K562 (cell line): ENCODE results near the gene XKR7. TPM values are rescaled to one million over a fixed set of nuclear protein-coding genes. Genes with fewer than 3 reads are reported as not detected.

Experiments used
- ATAC-seq: fragments of 200-7000 bp; cut with Tn5 transposase; 3 replicates; pipeline ENCODE4 v1.9.1; 2020; ENCODE audit warnings: moderate library complexity
- BruUV-seq: library from RNA; stranded (reverse); fragments of 400-500 nt; replicated peaks from 2 replicates; lab custom pipeline; 2021; lab: Mats Ljungman, UMichigan
- CTCF ChIA-PET: fragments of 300-600 bp; formaldehyde crosslinking; extraction: SDS; loops from one replicate; lab custom pipeline; 2021; ENCODE audit warnings: low intra/inter-chr PET ratio; lab: Yijun Ruan, JAX
- POLR2A ChIA-PET: fragments of 300-600, 350-650 bp; sonication (Branson Sonifier 250); formaldehyde crosslinking; extraction: SDS; loops from one replicate; lab custom pipeline; 2021; ENCODE audit warnings: antibody characterized with exemption, inconsistent platforms; lab: Yijun Ruan, JAX
- DNase-seq, 4 experiments: peaks; one replicate each; pipeline versions ENCODE4 v3.0.0 to v3.0.0-alpha.2; 2011 to 2018; ENCODE audit warnings: low spot score in 3 of 4, mixed read lengths in 3 of 4; ENCODE audit errors: extremely low read depth in 1 of 4
- FAIRE-seq: peaks from 2 replicates; lab custom pipeline; 2011; peaks lifted over from hg19 to GRCh38; lab: Jason Lieb, UNC
- H2AFZ ChIP-seq: 2 replicates; pipeline ENCODE4 v1.6.0; 2011; ENCODE audit warnings: low read depth, low read length, control low read depth, inconsistent platforms
- H3K27ac ChIP-seq: fragments of 200-600 bp; 3 replicates; pipeline ENCODE4 v1.8.0; 2011; ENCODE audit warnings: low read depth, mild to moderate bottlenecking, control low read depth, inconsistent platforms, low read length, moderate library complexity, mixed read lengths; ENCODE audit errors: extremely low read depth
- H3K27me3 ChIP-seq, 2 experiments: fragments of 300-600 bp in 1 of 2; 2 replicates in 1 of 2; 3 replicates in 1 of 2; pipeline versions ENCODE4 v1.6.0 to v1.8.0; 2011; ENCODE audit warnings: inconsistent platforms in 2 of 2, low read length in 2 of 2, mild to moderate bottlenecking in 1 of 2, mixed read lengths in 1 of 2, moderate library complexity in 1 of 2; ENCODE audit not compliant: control insufficient read depth in 2 of 2, insufficient read depth in 2 of 2
- H3K36me3 ChIP-seq: fragments of 300-600 bp; 3 replicates; pipeline ENCODE4 v1.8.0; 2011; ENCODE audit warnings: mild to moderate bottlenecking, low read length, inconsistent platforms; ENCODE audit not compliant: control insufficient read depth, insufficient read depth
- H3K4me1 ChIP-seq, 2 experiments: fragments of 200-600 bp in 1 of 2; replicated peaks in 1 of 2; 2 replicates in 1 of 2; 3 replicates in 1 of 2; pipeline versions ENCODE4 v1.5.1 to v1.8.0; 2011; ENCODE audit warnings: inconsistent platforms in 2 of 2, low read length in 2 of 2, mild to moderate bottlenecking in 1 of 2, mixed read lengths in 1 of 2, moderate library complexity in 1 of 2; ENCODE audit not compliant: control insufficient read depth in 2 of 2, insufficient read depth in 2 of 2
- H3K4me2 ChIP-seq: 2 replicates; pipeline ENCODE4 v1.6.1; 2011; ENCODE audit warnings: low read length, control low read depth, inconsistent platforms, mixed read lengths; ENCODE audit not compliant: insufficient read depth
- H3K4me3 ChIP-seq: fragments of 200-600 bp; sonication (generic), shearing (Covaris generic); 2 replicates; pipeline ENCODE4 v1.5.1; 2016; ENCODE audit warnings: control low read depth, inconsistent platforms
- H3K79me2 ChIP-seq: fragments of 200-600 bp; 3 replicates; pipeline ENCODE4 v1.8.0; 2011; ENCODE audit warnings: low read length, inconsistent platforms; ENCODE audit not compliant: control insufficient read depth, insufficient read depth
- H3K9ac ChIP-seq, 2 experiments: 2 replicates each; pipeline versions ENCODE4 v1.6.0 to v1.6.1; 2011; ENCODE audit warnings: low read depth in 2 of 2, low read length in 2 of 2, control low read depth in 1 of 2, inconsistent platforms in 1 of 2, mild to moderate bottlenecking in 1 of 2, mixed read lengths in 1 of 2; ENCODE audit not compliant: insufficient read depth in 1 of 2
- H3K9me1 ChIP-seq: one replicate; pipeline ENCODE4 v1.6.0; 2011; ENCODE audit warnings: inconsistent platforms, mild to moderate bottlenecking, low read length, moderate library complexity; ENCODE audit not compliant: control insufficient read depth, insufficient read depth
- H3K9me3 ChIP-seq: replicated peaks from 2 replicates; pipeline ENCODE4 v1.5.1; 2011; ENCODE audit warnings: low read depth, low read length, inconsistent platforms; ENCODE audit not compliant: control insufficient read depth, insufficient read depth
- H4K20me1 ChIP-seq: replicated peaks from 2 replicates; pipeline ENCODE4 v1.6.1; 2011; ENCODE audit warnings: low read length, inconsistent platforms, mixed read lengths; ENCODE audit not compliant: control insufficient read depth, insufficient read depth
- MAZ ChIP-seq, 2 experiments: fragments of 450-650 bp in 1 of 2; sonication (generic) in 1 of 2; formaldehyde crosslinking; IDR thresholded peaks in 1 of 2; conservative IDR thresholded peaks in 1 of 2; 2 replicates each; pipeline versions ENCODE4 v1.4.0 to v1.5.0; 2020; ENCODE audit warnings: mild to moderate bottlenecking in 1 of 2, missing genetic modification reagents in 1 of 2
- MED1 ChIP-seq: sonication (generic); formaldehyde crosslinking; IDR thresholded peaks from 2 replicates; pipeline ENCODE4 v1.8.1; 2023; ENCODE audit warnings: missing genetic modification reagents, borderline replicate concordance
- RBM15 ChIP-seq: fragments of 200-400 bp; formaldehyde crosslinking; IDR thresholded peaks from 2 replicates; pipeline ENCODE4 v1.6.1; 2018; ENCODE audit warnings: mild to moderate bottlenecking, low read length, moderate library complexity; ENCODE audit not compliant: insufficient read depth
- SIRT6 ChIP-seq: IDR thresholded peaks from one replicate; pipeline ENCODE4 v1.6.1; 2012; ENCODE audit warnings: low read depth, mild to moderate bottlenecking, control low read depth, inconsistent platforms, low read length, moderate library complexity
- TAF15 ChIP-seq: fragments of 200-400 bp; formaldehyde crosslinking; IDR thresholded peaks from 2 replicates; pipeline ENCODE4 v1.6.1; 2017; ENCODE audit warnings: mild to moderate bottlenecking, low read depth, low read length, moderate library complexity
- TEAD1 ChIP-seq, 2 experiments: fragments of 450-650 bp in 1 of 2; sonication (generic) in 1 of 2; formaldehyde crosslinking; IDR thresholded peaks; 2 replicates each; pipeline versions ENCODE4 v1.4.0 to v1.8.0; 2020 to 2022; ENCODE audit warnings: mild to moderate bottlenecking in 2 of 2, missing genetic modification reagents in 1 of 2
- ZNF224 ChIP-seq: sonication (generic); formaldehyde crosslinking; IDR thresholded peaks from 2 replicates; pipeline ENCODE4 v1.8.0; 2022; ENCODE audit warnings: mild to moderate bottlenecking, missing genetic modification reagents
- ZNF24 ChIP-seq: fragments of 450-650 bp; IDR thresholded peaks from 2 replicates; pipeline ENCODE4 v1.6.1; 2016
- ZNF282 ChIP-seq: sonication (generic); formaldehyde crosslinking; IDR thresholded peaks from 2 replicates; pipeline ENCODE4 v1.8.1; 2023; ENCODE audit warnings: missing genetic modification reagents
- ZNF444 ChIP-seq: fragments of 250-450 bp; sonication (Bioruptor Pico); IDR thresholded peaks from 2 replicates; pipeline ENCODE4 v1.4.0; 2020; ENCODE audit warnings: mild to moderate bottlenecking, moderate library complexity
- ZZZ3 ChIP-seq: fragments of 450-650 bp; IDR thresholded peaks from 2 replicates; pipeline ENCODE4 v1.6.1; 2016; ENCODE audit warnings: antibody characterized with exemption, mild to moderate bottlenecking, moderate library complexity
- WGBS: fragments of 100-300 bp; shearing (Covaris generic); methylation state at CpG from one replicate; pipeline ENCODE4 v1.1.6; 2016; ENCODE audit warnings: low coverage, mixed read lengths; ENCODE audit not compliant: insufficient coverage; ENCODE audit errors: missing lambda C conversion rate; 5-methylcytosine and 5-hydroxymethylcytosine counted together
- in situ Hi-C: fragments of 300-500 bp; cut with MboI; formaldehyde crosslinking; loops from 4 replicates; pipeline ENCODE4 v1.15.0; 2018; ENCODE audit warnings: inconsistent platforms, mixed read lengths
- intact Hi-C: fragments of 100-400 bp; cut with micrococcal nuclease; formaldehyde crosslinking; loops from 2 replicates; pipeline ENCODE4 v1.14.2; 2022
- polyA plus RNA-seq, 8 experiments: library from polyadenylated mRNA; depleted of rRNA in 4 of 8; stranded (reverse) in 5 of 8; unstranded in 3 of 8; fragments of >200 nt; fragmentation: Nextera tagmentation in 2 of 8; fragmentation: Illumina TruSeq in 1 of 8; extraction: Ambion mirVana in 2 of 8; extraction: Trizol in 1 of 8; gene quantifications; 2 replicates each; pipeline versions ENCODE4 v1.2.1 to v1.2.3, GENCODE V29; 2011 to 2014; ENCODE audit warnings: inconsistent platforms in 1 of 8, missing spikeins in 1 of 8
- total RNA-seq, 7 experiments: library from RNA; depleted of rRNA in 6 of 7; stranded (reverse); fragments of >200 nt in 6 of 7; fragmentation: Illumina TruSeq in 2 of 7; extraction: Trizol in 2 of 7; gene quantifications; 2 replicates each; pipeline versions ENCODE4 v1.2.1 to v1.2.3, GENCODE V29; 2011 to 2021; ENCODE audit warnings: low replicate concordance in 1 of 7
- TF ChIP-seq, protein P1 (sequence below): fragments of 200-800 bp; sonication (Bioruptor generic); IDR thresholded peaks from 2 replicates; pipeline ENCODE4 v1.6.1; 2017; ENCODE audit warnings: missing genetic modification characterization, missing compliant biosample characterization

Gene XKR7
- total and polyA plus RNA-seq, 9 of the 15 experiments (the other 6 are each of a cell fraction or from before 2014, with no cell fraction given): 0.02 TPM; not detected in 8

GRCh38 chr20:32050851-32051556 is 83.1 kb downstream of the XKR7 start:
- peaks cover 0 to 15% of the 10 kb centered on the region in 2 experiments; a peak in 2 of 5 replicates for H3K4me1 ChIP-seq
- no peaks in the 10 kb centered on the region for H3K79me2 ChIP-seq
- no peaks in the 10 kb centered on the region for H3K9me1 ChIP-seq
- H3K9ac ChIP-seq: no peak overlapping the region
- TF ChIP-seq ZNF24: peak; percentile 65
- TF ChIP-seq ZZZ3: no peak
- TF ChIP-seq MED1 (CRISPR knock-in tag): no peak
- TF ChIP-seq, protein P1, sequence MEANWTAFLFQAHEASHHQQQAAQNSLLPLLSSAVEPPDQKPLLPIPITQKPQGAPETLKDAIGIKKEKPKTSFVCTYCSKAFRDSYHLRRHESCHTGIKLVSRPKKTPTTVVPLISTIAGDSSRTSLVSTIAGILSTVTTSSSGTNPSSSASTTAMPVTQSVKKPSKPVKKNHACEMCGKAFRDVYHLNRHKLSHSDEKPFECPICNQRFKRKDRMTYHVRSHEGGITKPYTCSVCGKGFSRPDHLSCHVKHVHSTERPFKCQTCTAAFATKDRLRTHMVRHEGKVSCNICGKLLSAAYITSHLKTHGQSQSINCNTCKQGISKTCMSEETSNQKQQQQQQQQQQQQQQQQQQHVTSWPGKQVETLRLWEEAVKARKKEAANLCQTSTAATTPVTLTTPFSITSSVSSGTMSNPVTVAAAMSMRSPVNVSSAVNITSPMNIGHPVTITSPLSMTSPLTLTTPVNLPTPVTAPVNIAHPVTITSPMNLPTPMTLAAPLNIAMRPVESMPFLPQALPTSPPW: peak; percentile 39; the same call in 1 of the 2 replicates
- TF ChIP-seq TEAD1 (CRISPR knock-in tag; IDR thresholded peaks at IDR 0.05): no peak
- no peak for TF ChIP-seq TAF15
- no peak for TF ChIP-seq ZNF444 (CRISPR knock-in tag)
- no peak for TF ChIP-seq ZNF282 (CRISPR knock-in tag)
- TF ChIP-seq ZNF224: no peak
- no peak for TF ChIP-seq SIRT6
- TF ChIP-seq MAZ (CRISPR knock-in tag; conservative IDR thresholded peaks at IDR 0.05 in 1 of 2, IDR thresholded peaks at IDR 0.05 in 1 of 2): 0 out of 4 replicates have a peak, but pooled peaks of 1 of the 2 experiments have one; percentile 25
- no peak for TF ChIP-seq RBM15
- TF ChIP-seq, all 486 proteins: peak for 3
- no peak overlapping the region for H2AFZ ChIP-seq
- no peaks in the 10 kb centered on the region for H3K9me3 ChIP-seq
- DNase-seq: no peak
- H3K27me3 ChIP-seq: peaks cover 46 to 55% of the 10 kb centered on the region in 2 experiments
- in situ Hi-C loops: no loop called here
- intact Hi-C loops: no loop called here
- ChIA-PET CTCF (no interaction called here), POLR2A (no interaction called here)
- no peak for FAIRE-seq
- H3K27ac ChIP-seq: no peak overlapping the region
- ATAC-seq: peak; percentile 71
- H3K36me3 ChIP-seq: no peaks in the 10 kb centered on the region
- H3K4me3 ChIP-seq: no peak overlapping the region
- no peak overlapping the region for H3K4me2 ChIP-seq
- H4K20me1 ChIP-seq: no peaks in the 10 kb centered on the region
- WGBS: 7% methylated on average over 15 of the region's 17 CpGs
- no TSS peak for BruUV-seq
